CD4-positive, alpha-beta T cell treated with Interleukin-1 beta for 1 hour (primary cell): ENCODE results near the gene PIK3R2.
"Not testable (repeated sequence)": the region's sequence is repeated elsewhere in the genome, so short reads cannot be mapped to it uniquely, and the experiment has no call there.

ENCODE experiments used
- DNase-seq, 2 donors: peaks; one replicate each; pipeline ENCODE4 v3.0.0-alpha.2; 2020 to 2022

The PIK3R2 gene

DNA sequence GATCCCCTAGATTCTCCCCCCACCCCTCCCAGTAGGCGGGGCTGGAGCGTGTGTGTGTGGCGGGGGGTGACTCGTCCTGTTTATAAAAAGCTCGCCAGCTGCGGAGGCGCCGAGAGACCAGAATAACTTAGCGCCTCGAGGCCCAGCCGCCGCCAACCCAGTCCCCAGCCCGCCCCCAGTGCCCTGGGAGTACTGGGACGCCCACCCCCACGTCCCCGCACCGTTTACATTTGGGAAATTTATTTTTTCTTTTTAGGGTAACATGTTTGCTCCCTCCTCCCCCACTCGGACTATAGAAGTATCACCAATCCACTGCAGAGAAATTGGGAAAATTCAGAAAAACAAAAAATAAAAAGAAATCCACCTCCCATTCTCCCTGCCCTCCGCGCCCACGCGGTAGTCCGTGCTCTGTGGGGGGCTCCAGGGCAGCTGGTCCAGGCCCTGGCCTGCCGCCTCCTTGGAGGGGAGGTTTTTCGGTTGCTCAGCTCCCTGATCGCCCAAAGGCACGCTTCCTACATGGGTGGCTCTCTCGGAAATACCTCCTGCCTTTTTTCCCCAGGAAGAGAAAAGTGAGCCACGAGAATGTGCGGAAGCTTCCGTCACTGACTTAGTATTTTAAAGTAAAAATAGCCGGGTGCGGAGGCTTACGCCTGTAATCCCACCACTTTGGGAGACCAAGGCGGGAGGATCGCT lies 52.4 kb downstream of the PIK3R2 start:
- peak; percentile 61 to 76 for DNase-seq

DNA sequence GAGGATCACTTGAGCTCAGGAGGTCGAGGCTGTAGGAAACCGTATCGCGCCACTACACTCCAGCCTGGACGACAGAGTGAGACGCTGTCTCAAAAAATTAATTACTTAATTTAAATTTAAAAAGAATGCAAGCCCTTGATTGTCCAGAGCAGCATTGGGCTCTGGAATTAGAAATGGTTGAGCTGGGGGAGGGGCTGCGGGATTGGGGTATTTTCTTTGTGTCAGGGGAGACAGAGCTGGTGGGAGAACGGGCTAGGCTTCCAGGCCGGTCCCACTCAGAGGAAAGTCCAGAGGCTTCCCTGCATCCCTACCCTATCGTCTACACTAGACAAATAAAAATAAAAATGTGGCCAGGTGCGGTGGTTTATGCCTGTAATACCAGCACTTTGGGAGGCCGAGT lies 53.1 kb downstream of the PIK3R2 start:
- DNase-seq: no peak

DNA sequence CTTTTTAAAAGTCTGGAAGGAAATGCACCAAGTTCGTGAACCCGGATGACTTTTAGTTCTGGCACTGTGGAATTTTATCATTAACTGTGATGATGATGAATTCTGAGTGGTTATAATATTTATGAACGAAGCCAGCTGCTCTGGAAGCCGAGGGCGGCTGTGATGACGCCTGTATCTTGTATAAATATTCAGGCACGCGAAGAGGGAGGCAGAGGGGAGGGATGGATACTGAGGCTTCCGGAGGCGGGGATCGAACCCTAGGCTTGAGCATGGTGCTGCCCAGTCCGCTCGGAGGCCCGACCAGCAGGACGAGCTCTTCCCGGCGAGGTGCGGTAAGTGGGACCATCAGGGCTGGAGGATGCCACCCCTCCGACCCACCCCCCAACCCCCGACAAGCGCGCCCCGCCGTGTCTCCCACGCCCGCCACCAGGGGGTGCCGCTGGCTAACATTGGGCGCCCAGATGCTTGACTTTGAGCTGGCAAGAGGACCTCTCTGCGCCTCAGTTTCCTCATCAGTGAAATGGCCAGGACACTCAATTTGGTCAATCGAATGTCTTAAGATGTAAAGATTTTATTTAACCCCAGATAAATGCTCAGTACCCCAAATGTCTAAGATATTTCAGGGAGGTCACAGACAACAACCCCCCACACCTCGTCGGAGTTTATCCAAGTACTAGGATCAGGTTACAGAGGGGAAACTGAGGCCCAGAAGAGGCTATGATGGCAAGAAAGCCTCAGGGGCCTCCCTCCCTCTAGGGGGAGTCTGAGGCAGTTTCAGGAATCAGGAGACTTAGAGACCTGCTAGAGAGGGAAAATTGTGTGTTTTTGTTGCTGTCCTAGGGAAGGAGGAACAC lies 55.4 kb downstream of the PIK3R2 start:
- DNase-seq: peak; percentile 43 to 56

DNA sequence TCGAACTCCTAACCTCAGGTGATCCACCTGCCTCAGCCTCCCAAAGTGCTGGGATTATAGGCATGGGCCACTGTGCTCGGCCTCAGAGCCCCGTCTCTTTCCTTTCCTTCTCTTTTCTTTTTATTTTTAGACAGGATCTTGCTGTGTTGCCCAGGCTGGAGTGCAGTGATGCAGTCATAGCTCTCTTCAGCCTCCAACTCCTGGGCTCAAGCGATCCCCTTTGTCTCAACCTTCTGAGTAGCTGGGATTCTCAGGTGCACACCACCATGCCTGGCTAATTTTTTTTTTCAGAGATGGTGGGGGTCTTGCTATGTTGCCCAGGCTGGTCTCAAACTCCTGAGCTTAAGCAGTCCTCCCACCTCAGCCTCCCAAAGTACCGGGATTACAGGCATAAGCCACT lies 56.9 kb downstream of the PIK3R2 start:
- not testable (repeated sequence) for DNase-seq

DNA sequence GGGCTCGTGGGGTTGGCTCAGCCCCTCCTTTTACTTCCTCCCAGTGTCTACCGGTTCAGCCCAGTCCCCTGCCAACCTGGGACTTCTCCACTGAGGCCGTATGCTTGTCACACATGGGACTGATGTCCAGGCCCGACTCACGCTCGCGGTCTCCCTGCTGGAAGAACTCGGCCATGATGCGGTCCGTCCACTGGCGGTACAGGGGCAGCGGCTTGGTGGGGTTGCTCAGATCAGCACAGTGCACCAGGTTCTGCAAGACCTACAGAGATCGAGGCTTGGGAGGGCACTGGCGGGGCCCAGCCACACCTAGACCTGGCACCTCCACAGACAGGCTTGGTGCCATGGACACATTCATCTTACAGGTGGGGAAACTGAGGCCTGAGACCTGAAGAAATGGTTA lies 58.7 kb downstream of the PIK3R2 start:
- no peak for DNase-seq

DNA sequence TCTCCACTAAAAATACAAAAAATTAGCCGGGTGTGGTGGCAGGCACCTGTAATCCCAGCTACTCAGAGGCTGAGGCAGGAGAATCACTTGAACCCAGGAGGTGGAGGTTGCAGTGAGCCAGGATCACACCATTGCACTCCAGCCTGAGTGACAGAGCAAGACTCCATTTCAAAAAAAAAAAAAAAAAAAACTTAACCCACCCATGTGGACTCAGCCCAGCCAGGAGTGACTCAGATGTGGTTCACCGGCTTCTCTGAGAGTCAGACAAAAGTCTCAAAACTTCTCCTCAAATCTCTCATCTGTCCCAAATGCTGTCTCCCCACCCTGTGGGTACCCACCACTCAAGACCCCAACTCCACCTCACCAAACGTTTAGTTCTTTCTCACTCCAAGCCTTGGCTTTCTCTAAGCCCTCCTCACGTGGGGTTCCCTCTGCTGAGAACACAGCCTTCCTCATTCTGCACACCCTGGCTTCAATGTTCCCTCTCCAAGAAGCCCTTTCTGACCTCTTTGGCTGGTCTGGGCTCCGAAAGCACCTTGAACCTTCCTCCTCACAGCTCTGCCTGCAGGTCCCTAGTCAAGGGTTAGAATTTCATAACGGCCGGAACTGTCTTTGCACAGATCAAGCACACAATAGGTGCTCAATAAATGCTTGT lies 61.9 kb downstream of the PIK3R2 start:
- DNase-seq: no peak

DNA sequence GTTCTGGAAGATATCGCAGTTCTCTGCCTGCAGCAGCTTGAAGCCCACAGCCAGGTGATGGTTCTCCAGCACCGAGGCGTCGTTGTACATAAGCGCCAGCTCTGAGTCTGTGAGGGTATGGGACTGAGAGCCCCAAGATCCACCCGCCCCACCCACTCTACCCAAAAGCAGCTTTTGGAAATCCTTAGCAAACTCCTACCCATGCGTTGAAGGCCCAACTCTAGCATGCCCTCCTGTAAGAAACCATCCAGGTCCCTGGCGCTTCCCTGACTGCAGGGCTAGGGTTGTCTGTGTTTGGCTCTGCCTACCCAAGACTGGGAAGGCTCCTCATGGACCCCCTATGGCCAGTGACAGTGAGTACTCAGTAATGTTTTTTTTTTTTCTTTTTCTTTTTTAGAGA lies 63.8 kb downstream of the PIK3R2 start:
- DNase-seq: no peak

DNA sequence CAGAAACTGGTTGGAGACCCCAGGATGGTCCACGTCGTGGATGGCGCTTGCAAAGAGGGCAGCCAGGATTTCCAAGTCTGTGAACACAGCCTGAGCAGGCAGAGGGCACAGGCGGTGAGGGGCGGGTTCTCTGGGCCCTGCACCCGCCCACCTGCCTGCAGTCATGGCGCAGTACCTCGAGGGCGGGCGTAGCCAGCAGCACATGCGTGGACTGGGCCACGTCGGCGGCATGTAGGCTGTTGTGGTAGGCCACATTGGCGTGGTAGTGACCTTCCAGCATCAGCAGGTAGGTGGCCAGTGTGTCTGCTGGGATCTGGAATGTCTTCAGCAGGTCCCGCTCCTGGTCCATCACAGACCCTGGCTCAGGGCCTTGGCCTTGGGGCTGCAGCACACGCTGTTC lies 65.2 kb downstream of the PIK3R2 start:
- DNase-seq: no peak

DNA sequence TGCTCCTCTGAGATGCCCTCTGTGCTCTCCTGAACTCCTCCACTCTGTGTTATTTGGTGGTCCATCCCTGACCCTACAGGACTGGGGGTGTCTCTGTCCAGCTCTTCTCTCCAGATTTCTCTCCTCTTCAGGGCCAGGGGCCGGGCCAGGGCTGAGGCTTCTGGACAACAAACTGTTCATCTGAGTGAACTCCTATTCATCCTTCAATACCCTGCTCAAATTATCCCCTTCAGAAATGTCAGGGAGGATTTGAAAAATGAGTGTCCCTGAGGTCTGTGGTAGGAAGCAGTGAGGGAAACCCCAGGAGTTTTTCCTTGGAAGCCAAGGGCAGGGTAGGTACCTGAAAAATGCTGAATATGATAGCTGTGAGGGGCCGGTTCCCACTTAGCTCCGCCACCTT lies 65.6 kb downstream of the PIK3R2 start:
- no peak for DNase-seq
